Sigmoid colon (tissue), 7 donors: ENCODE data around the gene FHOD3. TPM values are rescaled to one million over a fixed set of nuclear protein-coding genes. Genes with fewer than 3 reads are reported as not detected.

Experiments
- DNase-seq: peaks from one replicate; pipeline ENCODE4 v3.0.0-alpha.2; 2019
- H3K27ac ChIP-seq, 4 donors: fragments of 200-600 bp; sonication (generic); one replicate each; pipeline ENCODE4 v1.5.1; 2016 to 2019; ENCODE audit warnings: mild to moderate bottlenecking in 1 of 4
- H3K27me3 ChIP-seq, 3 donors: fragments of 200-600 bp; sonication (generic); one replicate each; pipeline ENCODE4 v1.5.1; 2019; ENCODE audit warnings: mild to moderate bottlenecking in 1 of 3
- H3K36me3 ChIP-seq, 4 donors: fragments of 200-600 bp; sonication (generic); one replicate each; pipeline ENCODE4 v1.5.1; 2016 to 2019
- H3K4me1 ChIP-seq, 4 donors: fragments of 200-600 bp; sonication (generic); one replicate each; pipeline ENCODE4 v1.5.1; 2017 to 2019
- H3K4me3 ChIP-seq, 4 donors: fragments of 200-600 bp; sonication (generic); one replicate each; pipeline ENCODE4 v1.5.1; 2017 to 2019; ENCODE audit warnings: mild to moderate bottlenecking in 2 of 4, moderate library complexity in 1 of 4
- H3K9me3 ChIP-seq, 4 donors: fragments of 200-600 bp in 3 of 4; sonication (generic) in 3 of 4; one replicate each; pipeline versions ENCODE4 v1.5.1 to v1.6.1; 2013 to 2019
- CTCF ChIP-seq, 4 experiments: fragments of 450-650 bp in 3 of 4; fragments of 200-600 bp in 1 of 4; IDR thresholded peaks; one replicate each; pipeline ENCODE4 v1.5.1; 2016 to 2019; ENCODE audit warnings: antibody characterized with exemption in 4 of 4, mild to moderate bottlenecking in 3 of 4, moderate library complexity in 2 of 4
- EP300 ChIP-seq, 4 donors: sonication (generic); formaldehyde crosslinking; IDR thresholded peaks; one replicate each; pipeline ENCODE4 v1.6.1; 2017; ENCODE audit warnings: antibody characterized with exemption in 4 of 4
- POLR2A ChIP-seq, 2 donors: fragments of 450-650 bp; IDR thresholded peaks; one replicate each; pipeline ENCODE4 v1.6.1; 2016; ENCODE audit warnings: antibody characterized with exemption in 2 of 2, mild to moderate bottlenecking in 2 of 2, moderate library complexity in 2 of 2
- POLR2AphosphoS5 ChIP-seq, 4 donors: sonication (generic); formaldehyde crosslinking; IDR thresholded peaks; one replicate each; pipeline ENCODE4 v1.6.1; 2017; ENCODE audit warnings: antibody characterized with exemption in 4 of 4
- WGBS, 2 donors: extraction: QIAGEN DNeasy Blood & Tissue Kit; methylation state at CpG; one replicate each; pipeline ENCODE4 v1.1.7; 2013; 5-methylcytosine and 5-hydroxymethylcytosine counted together
- intact Hi-C: fragments of 100-400 bp; cut with DNase I; formaldehyde crosslinking; loops from one replicate; pipeline ENCODE4 v1.15.1; 2023
- polyA plus RNA-seq, 3 donors: library from polyadenylated mRNA; stranded (reverse); fragments of 200-250 nt; gene quantifications; one replicate each; pipeline ENCODE4 v1.2.3, GENCODE V29; 2013
- total RNA-seq, 4 donors: library from RNA; depleted of rRNA; stranded (reverse); fragments of >200 nt; gene quantifications; one replicate each; pipeline ENCODE4 v1.1.0, GENCODE V29; 2016
- donor health status: healthy with polysubstance abuse.
- donor health status: Bipolar disorder and iron deficiency.
- donor health status: healthy.

FHOD3 gene
- total and polyA plus RNA-seq, 7 donors = 1.2 to 24.9 (median 9.5) TPM

GRCh38 chr18:36358141-36358540, 60.6 kb downstream of the FHOD3 start:
- H3K36me3 ChIP-seq = no peaks in the 10 kb centered on the region
- no peaks in the 10 kb centered on the region for H3K27me3 ChIP-seq
- peaks cover 0 to 3% (median 0%) of the 10 kb centered on the region in 4 donors for H3K9me3 ChIP-seq
- no peak overlapping the region for H3K27ac ChIP-seq
- DNase-seq = no peak
- intact Hi-C loops = no loop called here
- no peaks in the 10 kb centered on the region for H3K4me1 ChIP-seq
- no peak overlapping the region for H3K4me3 ChIP-seq
- 88 to 93% methylated on average over 1 of the region's 1 CpG for WGBS, 2 donors
- TF ChIP-seq POLR2A (IDR thresholded peaks at IDR 0.05) = no peak
- no peak for TF ChIP-seq EP300 (IDR thresholded peaks at IDR 0.05)
- TF ChIP-seq CTCF (IDR thresholded peaks at IDR 0.05) = no peak
- no peak for TF ChIP-seq POLR2AphosphoS5 (IDR thresholded peaks at IDR 0.05)

- no peak overlapping the region for H3K27ac ChIP-seq
- 89 to 92% methylated on average over 1 of the region's 1 CpG for WGBS, 2 donors
- no peaks in the 10 kb centered on the region for H3K36me3 ChIP-seq
- TF ChIP-seq CTCF (IDR thresholded peaks at IDR 0.05) = no peak
- TF ChIP-seq POLR2A (IDR thresholded peaks at IDR 0.05) = no peak
- no peak for TF ChIP-seq POLR2AphosphoS5 (IDR thresholded peaks at IDR 0.05)
- no peak for TF ChIP-seq EP300 (IDR thresholded peaks at IDR 0.05)
- H3K4me1 ChIP-seq = no peaks in the 10 kb centered on the region
- no peak for DNase-seq
- no peaks in the 10 kb centered on the region for H3K27me3 ChIP-seq
- intact Hi-C loops = no loop called here
- H3K4me3 ChIP-seq = no peak overlapping the region
- H3K9me3 ChIP-seq = no peaks in the 10 kb centered on the region
Measured at GRCh38 chr18:36360256-36360909, 62.9 kb downstream of the FHOD3 start.

GRCh38 chr18:36364911-36365624, 67.6 kb downstream of the FHOD3 start:
- 79 to 87% methylated on average over 2 of the region's 2 CpGs for WGBS, 2 donors
- Histone ChIP-seq H3K27ac (no peak overlapping the region), H3K4me1 (no peaks in the 10 kb centered on the region), H3K36me3 (no peaks in the 10 kb centered on the region), H3K4me3 (no peak overlapping the region), H3K27me3 (no peaks in the 10 kb centered on the region), H3K9me3 (no peaks in the 10 kb centered on the region)
- TF ChIP-seq POLR2A (IDR thresholded peaks at IDR 0.05) (no peak), POLR2AphosphoS5 (IDR thresholded peaks at IDR 0.05) (no peak), EP300 (IDR thresholded peaks at IDR 0.05) (no peak), CTCF (IDR thresholded peaks at IDR 0.05) (no peak)
- intact Hi-C loops = no loop called here
- no peak for DNase-seq

GRCh38 chr18:36365836-36366775, 68.6 kb downstream of the FHOD3 start:
- no peak overlapping the region for H3K27ac ChIP-seq
- no peaks in the 10 kb centered on the region for H3K4me1 ChIP-seq
- no peaks in the 10 kb centered on the region for H3K27me3 ChIP-seq
- intact Hi-C loops = no loop called here
- no peaks in the 10 kb centered on the region for H3K9me3 ChIP-seq
- WGBS, 2 donors = 86% methylated on average over 7 of the region's 7 CpGs
- no peak for TF ChIP-seq POLR2A (IDR thresholded peaks at IDR 0.05)
- no peak for TF ChIP-seq CTCF (IDR thresholded peaks at IDR 0.05)
- TF ChIP-seq POLR2AphosphoS5 (IDR thresholded peaks at IDR 0.05) = no peak
- TF ChIP-seq EP300 (IDR thresholded peaks at IDR 0.05) = no peak
- no peak overlapping the region for H3K4me3 ChIP-seq
- no peaks in the 10 kb centered on the region for H3K36me3 ChIP-seq
- no peak for DNase-seq
